ENCODE data around the gene ANO7. TPM values are rescaled to one million over a fixed set of nuclear protein-coding genes. Genes with fewer than 3 reads are reported as not detected.

The ANO7 gene
- total RNA-seq, 6 donors from 2014 or later, result 0.30 to 1.3 (median 1.1) TPM

GRCh38 chr2:241217320-241218031, 29.0 kb downstream of the ANO7 start:
- peak; percentile 76 to 85 for ATAC-seq (ENCODE audit: low FRiP score in 2 of 2)
- TF ChIP-seq POLR2A (IDR thresholded peaks at IDR 0.05) (no peak), CTCF (IDR thresholded peaks at IDR 0.05) (peak in 4 of 6 experiments; percentile 14 to 35 (median 28))
- peak overlapping the region; percentile 77 to 88 (median 82) for H3K27ac ChIP-seq
- H3K4me3 ChIP-seq, result peak overlapping the region; percentile 47 to 58 (median 52)
- DNase-seq, result peak; percentile 70 to 93
- WGBS, 2 donors, result 5% methylated on average over 6 of the region's 77 CpGs; no CpG with 5 or more reads in 1 of the 2 donors
- no peaks in the 10 kb centered on the region for H3K27me3 ChIP-seq
- H3K9me3 ChIP-seq, result no peaks in the 10 kb centered on the region
- peaks cover 7 to 13% (median 11%) of the 10 kb centered on the region in 4 donors for H3K4me1 ChIP-seq
- H3K36me3 ChIP-seq, result no peaks in the 10 kb centered on the region

GRCh38 chr2:241218131-241219029, 29.9 kb downstream of the ANO7 start:
- peaks cover 7 to 13% (median 11%) of the 10 kb centered on the region in 4 donors for H3K4me1 ChIP-seq
- peak overlapping the region; percentile 66 to 85 (median 70) for H3K4me3 ChIP-seq
- H3K36me3 ChIP-seq, result no peaks in the 10 kb centered on the region
- H3K27ac ChIP-seq, result peak overlapping the region; percentile 41 to 80 (median 60)
- DNase-seq (peak; percentile 57 to 89), ATAC-seq (ENCODE audit: low FRiP score in 2 of 2) (peak in 1 of 2 donors; percentile 47)
- no peaks in the 10 kb centered on the region for H3K9me3 ChIP-seq
- peak in 1 of 2 donors; percentile 25 for TF ChIP-seq POLR2AphosphoS5 (IDR thresholded peaks at IDR 0.05)
- no peak for TF ChIP-seq EP300 (IDR thresholded peaks at IDR 0.05)
- TF ChIP-seq CTCF (IDR thresholded peaks at IDR 0.05), result peak in 4 of 6 experiments; percentile 5 to 40 (median 22)
- WGBS, 2 donors, result 1 to 2% methylated on average over 37 to 39 of the region's 83 CpGs
- H3K27me3 ChIP-seq, result no peaks in the 10 kb centered on the region

- Histone ChIP-seq H3K27ac (no peak overlapping the region), H3K36me3 (no peaks in the 10 kb centered on the region), H3K4me3 (peak overlapping the region in 2 of 4 donors; percentile 69 to 85), H3K4me1 (peaks cover 7 to 13% (median 11%) of the 10 kb centered on the region in 4 donors), H3K27me3 (no peaks in the 10 kb centered on the region), H3K9me3 (no peaks in the 10 kb centered on the region)
- ATAC-seq (ENCODE audit: low FRiP score in 2 of 2), result no peak
- WGBS, 2 donors, result 44 to 53% methylated on average over 4 of the region's 4 CpGs
- no peak for DNase-seq
- no peak for TF ChIP-seq POLR2AphosphoS5 (IDR thresholded peaks at IDR 0.05)
- no peak for TF ChIP-seq EP300 (IDR thresholded peaks at IDR 0.05)
- no peak for TF ChIP-seq CTCF (IDR thresholded peaks at IDR 0.05)
- no peak for TF ChIP-seq POLR2A (IDR thresholded peaks at IDR 0.05)
Observed at GRCh38 chr2:241219030-241219382, 30.5 kb downstream of the ANO7 start.

GRCh38 chr2:241219856-241220356, 31.4 kb downstream of the ANO7 start:
- Histone ChIP-seq H3K4me3 (no peak overlapping the region), H3K9me3 (no peaks in the 10 kb centered on the region), H3K4me1 (peaks cover 7 to 13% (median 11%) of the 10 kb centered on the region in 4 donors), H3K27ac (no peak overlapping the region), H3K36me3 (no peaks in the 10 kb centered on the region), H3K27me3 (no peaks in the 10 kb centered on the region)
- WGBS, 2 donors, result 89 to 91% methylated on average over 6 of the region's 6 CpGs
- no peak for TF ChIP-seq POLR2AphosphoS5 (IDR thresholded peaks at IDR 0.05)
- TF ChIP-seq EP300 (IDR thresholded peaks at IDR 0.05), result no peak
- TF ChIP-seq POLR2A (IDR thresholded peaks at IDR 0.05), result no peak
- no peak for TF ChIP-seq CTCF (IDR thresholded peaks at IDR 0.05)
- DNase-seq, result no peak
- ATAC-seq (ENCODE audit: low FRiP score in 2 of 2), result no peak
